ENCODE data around the gene USP48. TPM values are rescaled to one million over a fixed set of nuclear protein-coding genes. Genes with fewer than 3 reads are reported as not detected.

USP48 gene
- total and polyA plus RNA-seq, 10 of the 15 experiments (the other 5 are each of a cell fraction or from before 2014, with no cell fraction given) = 21.2 to 115 (median 75.5) TPM

GRCh38 chr1:21654209-21654608 lies 128.7 kb downstream of the USP48 start:
- Histone ChIP-seq H3K79me2 (ENCODE audit: control insufficient read depth, insufficient read depth, low read length) (no peaks in the 10 kb centered on the region), H4K20me1 (ENCODE audit: control insufficient read depth, insufficient read depth) (peaks cover 2% of the 10 kb centered on the region; the same call in 1 of the 2 replicates), H3K27ac (ENCODE audit: control insufficient read depth, insufficient read depth) (no peak overlapping the region), H3K9me3 (replicated peaks; ENCODE audit: control insufficient read depth, insufficient read depth, low read length) (no peaks in the 10 kb centered on the region), H3K4me2 (ENCODE audit: control insufficient read depth, insufficient read depth) (no peak overlapping the region), H3K4me1 (ENCODE audit: control insufficient read depth, insufficient read depth, low read length) (0 out of 2 replicates have a peak, but pooled peaks cover 3% of the 10 kb centered on the region), H3K9ac (ENCODE audit: control insufficient read depth, insufficient read depth, low read length) (no peak overlapping the region), H3K27me3 (replicated peaks in 1 of 2; ENCODE audit: control insufficient read depth in 2 of 2, insufficient read depth in 2 of 2, low read length in 1 of 2) (peaks cover 6 to 13% of the 10 kb centered on the region in 2 experiments), H3K4me3 (no peak overlapping the region), H2AFZ (ENCODE audit: control insufficient read depth, low read depth, low read length) (no peak overlapping the region), H3K36me3 (ENCODE audit: control insufficient read depth in 2 of 2, insufficient read depth in 2 of 2, low read length in 1 of 2) (no peaks in the 10 kb centered on the region)
- ChIA-PET POLR2A (no interaction called here), CTCF (no interaction called here), RAD21 (ENCODE audit: unreplicated experiment) (no interaction called here), SMC1A (ENCODE audit: uncharacterized antibody, unreplicated experiment) (no interaction called here)
- no peak for DNase-seq (ENCODE audit: low read depth, low spot score)
- no TSS peak for BruUV-seq (replicated peaks)
- FAIRE-seq = no peak
- intact Hi-C loops (cut with micrococcal nuclease; ENCODE audit: unreplicated experiment) = loop anchor here (10.0 kb wide), 1 partner anchor 139 kb away; no protein-coding TSS in a partner anchor
- TF ChIP-seq CREB1 (IDR thresholded peaks at IDR 0.05; ENCODE audit: low read depth) = no peak
- no peak for TF ChIP-seq RCOR1 (conservative IDR thresholded peaks at IDR 0.05; ENCODE audit: low read depth, low read length)
- TF ChIP-seq, protein P1, sequence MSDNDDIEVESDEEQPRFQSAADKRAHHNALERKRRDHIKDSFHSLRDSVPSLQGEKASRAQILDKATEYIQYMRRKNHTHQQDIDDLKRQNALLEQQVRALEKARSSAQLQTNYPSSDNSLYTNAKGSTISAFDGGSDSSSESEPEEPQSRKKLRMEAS (IDR thresholded peaks at IDR 0.05; ENCODE audit: low read depth, low read length) = no peak
- TF ChIP-seq PKNOX1 (IDR thresholded peaks at IDR 0.05) = no peak
- TF ChIP-seq PAX5 (IDR thresholded peaks at IDR 0.05; ENCODE audit: borderline replicate concordance, low read depth, low read length) = no peak
- no peak for TF ChIP-seq MXI1 (IDR thresholded peaks at IDR 0.05; ENCODE audit: low read depth, low read length)
- WGBS (ENCODE audit: insufficient coverage, insufficient replicate concordance, low lambda C conversion rate, missing lambda C conversion rate) = 25% methylated on average over 6 of the region's 6 CpGs
- no peak for ATAC-seq
- in situ Hi-C loops (cut with MboI) = no loop called here

- DNase-seq (ENCODE audit: low read depth, low spot score) = no peak
- WGBS (ENCODE audit: insufficient coverage, insufficient replicate concordance, low lambda C conversion rate, missing lambda C conversion rate) = 17% methylated on average over 6 of the region's 6 CpGs
- in situ Hi-C loops (cut with MboI) = no loop called here
- TF ChIP-seq MXI1 (IDR thresholded peaks at IDR 0.05; ENCODE audit: low read depth, low read length) (no peak), DPF2 (IDR thresholded peaks at IDR 0.05) (no peak), ZNF622 (IDR thresholded peaks at IDR 0.05) (no peak), CREM (IDR thresholded peaks at IDR 0.05; ENCODE audit: low read depth) (no peak), TCF3 (IDR thresholded peaks at IDR 0.05; ENCODE audit: borderline replicate concordance, insufficient read depth, low read depth, low read length) (no peak), HCFC1 (IDR thresholded peaks at IDR 0.05; ENCODE audit: low read length) (no peak), NRF1 (conservative IDR thresholded peaks at IDR 0.05; ENCODE audit: low read depth, low read length) (no peak), ZBTB40 (IDR thresholded peaks at IDR 0.05; ENCODE audit: borderline replicate concordance) (no peak), CBFB (IDR thresholded peaks at IDR 0.05; ENCODE audit: low read depth) (no peak), BACH1 (IDR thresholded peaks at IDR 0.05; ENCODE audit: borderline replicate concordance) (no peak)
Measured at GRCh38 chr1:21653744-21654100, 129.2 kb downstream of the USP48 start.

More at GRCh38 chr1:21653744-21654100, 129.2 kb downstream of the USP48 start:
- no peaks in the 10 kb centered on the region for H3K79me2 ChIP-seq (ENCODE audit: control insufficient read depth, insufficient read depth, low read length)
- no TSS peak for BruUV-seq (replicated peaks)
- 0 out of 2 replicates have a peak, but pooled peaks cover 3% of the 10 kb centered on the region for H3K4me1 ChIP-seq (ENCODE audit: control insufficient read depth, insufficient read depth, low read length)
- POLR2A ChIA-PET = no interaction called here
- SMC1A ChIA-PET (ENCODE audit: uncharacterized antibody, unreplicated experiment) = no interaction called here
- no peak for ATAC-seq
- CTCF ChIA-PET = no interaction called here
- no peak overlapping the region for H2AFZ ChIP-seq (ENCODE audit: control insufficient read depth, low read depth, low read length)
- no peak overlapping the region for H3K9ac ChIP-seq (ENCODE audit: control insufficient read depth, insufficient read depth, low read length)
- H3K9me3 ChIP-seq (replicated peaks; ENCODE audit: control insufficient read depth, insufficient read depth, low read length) = no peaks in the 10 kb centered on the region
- no peak overlapping the region for H3K27ac ChIP-seq (ENCODE audit: control insufficient read depth, insufficient read depth)
- FAIRE-seq = no peak
- H3K4me2 ChIP-seq (ENCODE audit: control insufficient read depth, insufficient read depth) = no peak overlapping the region
- peaks cover 2% of the 10 kb centered on the region; the same call in 1 of the 2 replicates for H4K20me1 ChIP-seq (ENCODE audit: control insufficient read depth, insufficient read depth)
- intact Hi-C loops (cut with micrococcal nuclease; ENCODE audit: unreplicated experiment) = loop anchor here (10.0 kb wide), 1 partner anchor 139 kb away; no protein-coding TSS in a partner anchor
- RAD21 ChIA-PET (ENCODE audit: unreplicated experiment) = no interaction called here
- H3K4me3 ChIP-seq = no peak overlapping the region
- peaks cover 6 to 13% of the 10 kb centered on the region in 2 experiments for H3K27me3 ChIP-seq (replicated peaks in 1 of 2; ENCODE audit: control insufficient read depth in 2 of 2, insufficient read depth in 2 of 2, low read length in 1 of 2)
- no peaks in the 10 kb centered on the region for H3K36me3 ChIP-seq (ENCODE audit: control insufficient read depth in 2 of 2, insufficient read depth in 2 of 2, low read length in 1 of 2)

Data from GM12878 (cell line).